ENCODE results near the gene RIMS4.

Gene RIMS4

DNA sequence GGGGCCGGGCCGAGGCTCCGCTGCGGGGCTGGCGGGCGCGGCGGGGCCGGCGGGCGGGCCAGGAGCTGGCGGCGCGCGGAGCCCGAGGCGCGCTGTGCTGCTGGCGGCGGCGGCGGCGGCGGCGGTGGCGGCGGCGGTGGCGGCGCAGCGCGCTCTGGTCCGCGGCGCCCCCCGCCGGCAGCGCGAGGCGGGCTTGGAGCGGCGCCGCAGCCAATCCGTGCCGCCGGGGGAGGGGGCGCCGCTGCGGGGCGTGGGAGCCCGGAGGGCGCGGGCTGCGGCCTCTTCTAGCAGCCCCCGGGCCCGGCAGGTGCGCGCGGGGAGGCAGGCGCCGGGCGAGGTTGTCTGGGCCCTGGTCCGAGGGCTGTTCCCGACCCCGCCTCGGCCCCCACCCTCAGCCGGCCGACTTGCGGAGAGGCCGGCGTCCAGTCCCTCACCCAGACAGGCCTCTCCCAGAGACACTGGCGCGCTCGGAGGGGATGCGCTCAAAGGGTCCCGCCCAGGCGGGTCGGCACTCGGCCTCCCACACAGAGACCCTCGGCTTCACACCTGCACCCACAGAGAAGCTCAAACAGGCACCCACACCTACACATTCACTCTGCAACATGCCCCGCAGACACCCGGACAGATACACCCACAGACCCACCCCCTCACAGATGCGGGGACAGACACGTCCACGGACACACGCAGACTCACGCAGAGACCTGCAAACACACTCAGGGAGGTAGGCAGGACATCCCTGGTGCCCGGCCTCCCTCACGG, at the start of gene RIMS4:
Gene RIMS4, minus strand, starts transcription at position 156 of the 759 bp plus-strand sequence. CDS start 275 bp downstream, outside the sequence.
- no peak for DNase-seq

DNA sequence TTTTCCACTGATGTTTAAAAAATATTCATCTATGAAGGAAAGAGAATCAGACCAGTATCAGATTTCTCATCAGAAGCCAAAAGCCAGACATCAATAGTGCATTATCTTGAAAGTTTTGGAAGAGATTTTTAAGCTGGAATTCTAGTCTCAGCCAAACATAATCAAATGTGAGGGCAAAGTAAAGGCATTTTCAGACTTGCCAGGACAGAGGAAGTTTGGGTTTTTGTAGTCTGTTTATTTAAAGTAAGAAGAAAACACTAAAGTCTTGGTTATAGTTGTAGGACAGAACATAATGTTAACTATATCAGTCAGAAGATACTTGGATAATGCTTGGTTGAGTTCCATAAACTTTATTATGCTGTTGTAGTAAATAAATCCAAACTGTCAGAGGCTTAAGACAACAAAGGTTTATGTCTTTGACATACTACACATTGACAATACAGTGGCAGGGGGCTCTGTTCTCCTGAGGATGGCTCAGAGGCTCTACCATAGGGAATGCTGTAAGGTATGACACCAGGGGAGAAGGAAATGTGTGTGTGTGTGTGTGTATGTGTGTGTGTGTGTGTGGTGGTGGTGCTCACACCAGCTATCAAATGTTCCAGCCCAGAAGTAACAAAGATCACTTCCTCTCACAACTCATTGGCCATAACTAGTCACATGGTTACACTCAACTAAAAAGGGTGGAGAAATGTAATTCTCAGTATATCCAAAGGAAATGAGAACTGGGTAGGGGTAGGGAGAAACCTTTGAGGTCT, 48.4 kb upstream of the RIMS4 start:
- peak; percentile 22 for DNase-seq

DNA sequence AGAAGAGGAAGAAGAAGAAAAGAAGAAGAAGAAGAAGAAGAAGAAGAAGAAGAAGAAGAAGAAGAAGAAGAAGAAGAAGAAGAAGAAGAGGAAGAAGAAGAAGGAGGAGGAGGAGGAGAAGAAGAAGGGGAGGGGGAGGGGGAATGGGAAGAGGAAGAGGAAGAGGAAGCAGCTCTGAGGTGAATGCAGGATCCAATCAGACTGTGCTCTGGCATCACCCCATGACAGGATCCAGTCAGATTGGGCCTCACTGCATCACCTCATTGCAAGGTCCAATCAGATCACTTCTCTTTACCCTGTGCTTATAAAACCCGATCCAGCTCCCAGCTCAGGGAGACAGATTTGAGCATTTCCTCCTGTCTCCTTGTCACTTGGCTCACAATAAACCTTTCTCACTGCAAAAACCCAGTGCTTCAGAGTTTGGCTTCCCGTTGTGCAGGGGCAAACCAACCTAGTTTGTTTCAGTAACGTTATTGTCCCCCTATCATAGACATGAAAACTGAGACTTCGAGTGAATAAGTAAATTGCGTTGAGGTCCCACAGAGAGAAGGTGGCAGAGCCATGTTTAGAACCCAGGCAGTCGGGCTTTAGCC, 46.6 kb upstream of the RIMS4 start:
- DNase-seq: no peak

DNA sequence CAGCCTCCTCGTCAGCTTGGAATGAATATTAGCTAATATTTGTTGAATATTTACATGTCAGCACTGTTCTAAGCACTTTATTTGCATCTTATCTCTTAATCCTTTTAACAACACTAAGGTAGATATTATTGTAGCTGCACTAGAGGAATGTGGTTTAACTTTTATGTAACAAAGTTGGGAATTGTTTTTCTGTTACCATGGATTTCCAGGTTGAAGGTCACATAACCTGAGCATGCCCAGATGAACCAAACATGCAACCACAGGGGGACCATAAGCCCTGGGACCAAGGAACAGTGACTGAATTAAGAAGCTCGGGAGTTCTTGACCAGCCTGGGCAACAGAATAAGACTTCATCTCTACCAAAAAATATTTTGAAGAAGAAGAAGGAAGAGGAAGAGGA, 46.1 kb upstream of the RIMS4 start:
- no peak for DNase-seq

DNA sequence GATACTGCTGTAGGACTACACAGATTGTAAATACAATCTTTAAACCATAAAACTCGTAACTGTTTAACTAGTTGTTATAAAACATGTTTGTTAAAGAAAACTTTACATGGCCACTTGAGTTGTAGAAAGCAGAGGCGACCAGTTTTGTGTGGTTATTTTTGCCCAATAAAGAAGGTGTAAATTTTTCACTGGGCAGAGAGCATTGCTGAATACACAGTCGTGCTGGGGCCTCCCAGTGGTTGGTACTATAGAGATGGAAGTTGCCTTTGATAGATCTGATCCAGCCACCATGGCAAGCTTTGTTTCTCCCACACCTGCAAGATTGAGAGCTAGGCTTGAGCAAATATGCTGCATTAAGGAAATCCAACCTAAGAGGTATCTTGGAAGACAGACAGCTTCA, 41.2 kb upstream of the RIMS4 start:
- DNase-seq: no peak

DNA sequence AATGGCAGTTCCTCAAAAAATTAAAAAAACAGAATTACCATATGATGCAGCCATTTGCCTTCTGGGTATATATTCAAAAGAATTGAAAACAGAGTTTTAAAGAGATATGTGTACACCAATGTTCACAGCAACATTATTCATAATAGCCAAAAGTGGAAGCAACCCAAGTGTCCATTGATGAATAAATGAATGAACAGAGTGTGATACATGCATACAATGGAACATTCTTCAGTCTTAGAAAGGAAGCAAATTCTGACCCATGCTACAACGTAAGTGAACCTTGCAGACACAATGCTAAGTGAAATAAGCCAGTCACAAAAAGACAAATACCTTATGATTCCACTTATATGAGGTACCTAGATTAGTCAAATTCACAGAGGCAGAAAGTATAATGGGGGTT, 40.5 kb upstream of the RIMS4 start:
- DNase-seq: no peak

DNA sequence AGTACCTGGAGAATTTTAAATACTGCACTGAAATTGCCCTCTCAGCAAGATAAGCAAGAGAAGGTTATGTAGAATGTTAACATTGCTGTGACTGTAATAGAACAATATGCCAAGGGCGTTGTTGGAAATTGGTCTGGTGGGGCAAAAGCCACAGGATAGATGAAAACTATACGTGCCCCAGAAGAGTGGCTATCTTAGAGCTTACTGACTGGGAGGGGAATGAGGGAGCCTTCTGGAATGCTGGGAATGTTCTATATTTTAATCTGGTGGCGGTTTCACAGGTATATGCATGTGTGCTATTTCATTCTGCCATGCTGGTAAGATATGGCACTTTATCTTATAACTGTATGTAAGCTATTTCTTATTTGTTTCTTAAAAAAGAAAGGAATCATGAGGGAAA, 39.9 kb upstream of the RIMS4 start:
- DNase-seq: peak; percentile 39

DNA sequence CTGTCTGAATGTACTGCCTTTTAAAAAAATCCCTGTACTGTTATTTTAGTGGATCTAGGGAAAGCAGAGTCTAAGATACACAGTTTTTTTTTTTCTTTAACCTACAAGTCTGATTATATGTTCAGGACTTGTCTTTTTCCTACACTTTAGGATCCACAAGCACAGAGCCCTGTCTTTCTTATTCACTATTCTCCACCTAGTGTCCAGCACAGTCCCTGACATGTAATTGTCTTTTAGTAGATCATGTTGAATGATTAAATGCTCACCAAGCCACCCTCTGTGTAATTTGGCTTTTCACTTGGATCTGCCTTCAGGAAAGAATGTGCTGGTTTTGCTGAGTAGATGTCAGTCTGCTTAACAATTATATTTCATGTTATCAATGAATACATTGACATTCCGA, 39.4 kb upstream of the RIMS4 start:
- DNase-seq: no peak

DNA sequence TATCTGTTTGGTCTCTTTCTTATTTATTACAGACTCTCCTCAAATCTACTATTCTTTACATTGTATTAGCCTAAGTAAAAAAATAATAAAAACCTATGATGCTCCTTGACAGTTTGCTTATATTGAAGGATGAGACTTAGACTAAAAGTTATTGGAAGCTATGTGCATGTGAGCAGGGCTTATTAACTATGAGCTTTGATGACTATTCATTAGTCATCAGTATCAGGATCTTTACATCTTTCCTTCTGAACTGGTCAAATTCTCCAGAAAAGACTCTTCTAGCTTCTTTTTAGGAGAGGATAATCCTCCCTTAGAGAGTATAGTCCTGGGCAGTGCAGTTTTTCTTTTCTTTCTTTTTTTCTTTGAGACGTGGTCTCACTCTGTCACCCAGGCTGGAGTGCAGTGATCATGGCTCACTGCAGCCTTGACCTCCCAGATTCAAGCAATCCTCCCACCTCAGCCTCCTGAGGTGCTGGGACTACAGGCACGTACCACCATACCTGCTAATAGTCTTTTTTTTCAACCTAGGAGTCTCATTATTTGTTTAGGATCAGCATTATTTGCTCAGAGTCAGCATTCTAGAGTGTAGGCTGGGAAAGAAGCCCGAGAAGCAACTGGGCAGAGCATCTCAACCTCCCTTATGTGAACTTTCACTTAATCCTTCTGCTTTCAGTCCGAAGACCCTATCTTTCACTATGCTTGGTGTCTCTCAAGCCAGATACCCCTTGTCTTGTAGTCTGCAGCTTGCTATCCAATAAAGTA, 38.1 kb upstream of the RIMS4 start:
- DNase-seq: no peak

DNA sequence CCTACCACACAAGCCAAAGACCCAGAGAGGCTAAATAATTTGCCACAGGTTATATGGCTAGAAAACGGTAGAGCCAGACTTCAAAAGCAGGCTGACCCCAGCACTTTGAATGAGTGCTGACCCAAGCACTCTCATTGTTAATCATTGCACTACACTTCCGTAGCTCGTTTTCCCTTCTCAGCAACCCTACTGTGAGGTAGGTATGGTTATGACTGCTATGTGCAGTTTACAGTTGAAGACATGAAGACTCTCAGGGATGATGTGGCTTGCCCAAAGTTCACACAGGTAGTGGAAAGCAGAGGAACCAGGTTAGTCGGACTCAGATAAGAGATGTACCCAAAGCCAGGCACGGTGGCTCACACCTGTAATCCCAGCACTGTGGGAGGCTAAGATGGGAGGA, 33.5 kb upstream of the RIMS4 start:
- DNase-seq: no peak

DNA sequence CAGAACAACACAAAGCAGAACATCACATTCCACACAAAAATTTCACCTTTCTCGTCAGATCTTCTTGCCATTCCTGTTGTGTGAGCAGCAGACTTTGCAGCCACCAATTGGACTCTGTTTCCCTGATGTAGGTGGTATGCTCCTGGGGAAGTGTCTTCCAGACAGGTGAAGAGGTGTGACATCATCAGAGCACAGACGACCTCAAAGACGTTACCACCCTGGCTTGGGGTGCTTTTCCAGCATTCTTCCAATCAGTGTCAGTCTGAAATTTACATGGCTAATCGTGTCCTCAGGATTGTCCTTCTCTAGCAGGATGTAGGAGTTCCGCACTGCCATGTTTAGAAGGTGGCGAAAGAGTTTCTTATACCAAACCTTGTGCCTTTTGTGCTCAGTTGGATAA, 31.6 kb upstream of the RIMS4 start:
- no peak for DNase-seq

DNA sequence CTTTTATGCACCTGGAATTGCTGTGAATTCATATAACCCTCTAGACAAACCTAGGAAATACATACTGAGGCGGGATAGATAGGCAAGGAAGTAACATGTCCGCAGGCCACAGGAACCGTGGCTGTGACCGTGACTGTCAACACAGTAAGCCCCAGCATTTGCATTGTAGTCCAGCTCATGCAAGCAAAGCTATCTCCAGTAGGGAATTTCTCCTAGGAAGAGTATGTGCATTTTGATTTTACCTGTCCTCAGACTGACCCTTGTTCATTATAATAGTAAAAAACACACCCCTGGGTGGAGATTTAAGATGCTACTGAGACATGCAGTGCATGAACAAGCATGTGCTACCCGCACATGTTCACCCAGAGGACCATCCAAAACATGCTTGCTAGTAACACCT, 30.5 kb upstream of the RIMS4 start:
- DNase-seq: no peak

DNA sequence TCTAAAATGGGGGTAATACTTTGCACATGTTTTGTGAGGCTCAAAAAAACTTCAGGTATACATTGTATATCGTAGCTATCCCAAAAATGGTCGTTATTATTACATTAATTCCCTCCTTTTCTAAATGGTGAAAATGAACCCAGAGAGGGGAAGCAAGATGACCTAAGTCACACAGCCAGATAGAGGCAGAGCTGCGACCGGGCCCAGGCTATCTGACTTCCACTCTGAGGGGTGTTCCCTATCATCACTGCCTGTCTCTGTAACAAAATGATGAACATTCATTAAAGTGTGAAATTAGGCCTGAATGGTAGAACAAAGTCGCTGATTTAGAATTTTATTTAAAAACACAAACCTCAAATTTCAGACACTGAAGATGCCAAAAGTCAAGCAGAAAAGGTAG, 29.1 kb upstream of the RIMS4 start:
- DNase-seq: no peak

DNA sequence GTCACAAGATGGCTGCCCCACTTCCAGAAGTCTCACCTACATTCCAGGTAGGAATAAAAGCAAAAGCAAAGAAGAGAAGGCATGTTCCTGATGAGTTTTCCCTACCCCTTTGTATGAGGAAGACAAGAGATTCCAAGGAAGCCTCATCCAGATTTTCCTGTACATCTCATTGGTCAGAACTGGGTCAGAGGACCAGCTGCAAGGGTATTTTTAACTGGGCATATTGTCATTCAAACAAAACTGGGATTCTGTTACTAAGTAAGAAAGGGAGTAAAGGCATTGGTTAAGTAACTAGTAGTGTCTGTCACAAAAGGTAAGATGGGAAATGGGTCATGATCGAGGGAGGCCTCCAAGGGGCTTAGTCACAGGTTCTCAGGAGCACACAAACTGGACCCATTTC, 28.2 kb upstream of the RIMS4 start:
- no peak for DNase-seq

DNA sequence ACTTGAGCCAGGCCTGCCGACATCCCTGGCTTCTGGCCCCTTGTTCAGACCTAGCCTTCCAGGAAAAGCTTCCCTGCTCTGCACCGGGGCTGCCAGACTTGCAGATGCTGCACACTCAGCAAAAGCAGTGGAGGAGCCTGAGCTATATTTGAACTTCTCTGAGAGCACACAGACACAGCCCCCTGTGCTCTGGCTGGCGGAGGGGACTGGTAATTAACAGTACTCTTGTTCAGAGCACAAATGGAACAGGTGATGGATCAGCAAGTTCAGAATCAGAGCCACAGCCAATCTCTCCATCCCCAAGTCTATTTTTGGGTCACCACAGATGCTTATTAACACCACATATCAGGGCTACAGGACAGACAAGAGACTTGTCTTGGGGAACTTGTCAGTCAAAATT, 27.6 kb upstream of the RIMS4 start:
- DNase-seq: no peak

DNA sequence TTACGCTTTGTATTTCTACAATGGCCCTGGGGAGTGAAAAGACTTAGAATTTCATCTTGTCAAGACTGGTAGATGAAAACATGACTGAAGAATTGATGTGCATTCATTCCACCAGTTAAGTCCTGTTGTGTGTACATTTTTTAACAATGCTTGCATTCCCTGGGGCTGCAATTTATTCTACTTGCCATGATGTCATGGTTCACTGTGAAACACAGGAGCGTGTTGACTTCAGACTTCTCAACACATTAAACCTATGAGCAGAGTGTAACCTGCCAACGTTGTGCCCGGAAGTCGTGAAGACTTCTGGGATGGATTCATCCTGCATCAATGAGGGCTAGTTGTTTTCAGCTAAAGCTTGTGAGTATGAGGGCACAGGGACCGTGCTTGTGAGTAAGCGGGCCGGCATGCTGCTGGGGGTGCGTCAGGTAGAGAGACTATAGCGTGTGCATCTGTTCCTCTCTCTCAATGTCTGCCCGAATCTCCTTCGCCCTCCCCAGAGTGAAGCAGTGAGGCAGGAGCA, 26.3 kb upstream of the RIMS4 start:
- no peak for DNase-seq

DNA sequence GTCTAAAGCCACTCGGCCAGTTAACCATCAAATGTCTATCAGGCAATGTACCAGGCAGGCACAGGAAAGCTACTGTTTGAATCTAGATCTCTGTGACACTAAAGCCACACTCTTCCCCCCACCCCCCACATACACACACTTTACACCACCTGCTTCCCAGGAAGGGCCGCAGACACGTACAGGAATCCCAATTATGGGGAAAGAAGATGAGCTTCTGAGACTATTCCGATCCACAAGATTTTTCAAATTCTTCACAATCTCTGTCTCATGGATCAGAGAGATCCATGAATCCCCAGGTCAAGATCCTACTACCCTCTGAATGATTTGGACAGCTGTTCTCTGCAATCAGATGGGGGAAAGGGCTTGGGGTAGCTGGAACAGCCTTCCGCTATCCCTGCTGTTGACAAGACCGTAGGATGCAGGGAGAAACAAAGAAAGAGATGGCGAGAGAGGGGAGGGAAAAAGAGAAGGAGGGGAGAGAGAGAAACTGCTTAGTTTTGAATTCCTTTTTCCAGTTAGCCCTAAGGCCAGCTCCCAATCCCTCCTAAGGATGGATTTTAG, 25.4 kb upstream of the RIMS4 start:
- DNase-seq: no peak

DNA sequence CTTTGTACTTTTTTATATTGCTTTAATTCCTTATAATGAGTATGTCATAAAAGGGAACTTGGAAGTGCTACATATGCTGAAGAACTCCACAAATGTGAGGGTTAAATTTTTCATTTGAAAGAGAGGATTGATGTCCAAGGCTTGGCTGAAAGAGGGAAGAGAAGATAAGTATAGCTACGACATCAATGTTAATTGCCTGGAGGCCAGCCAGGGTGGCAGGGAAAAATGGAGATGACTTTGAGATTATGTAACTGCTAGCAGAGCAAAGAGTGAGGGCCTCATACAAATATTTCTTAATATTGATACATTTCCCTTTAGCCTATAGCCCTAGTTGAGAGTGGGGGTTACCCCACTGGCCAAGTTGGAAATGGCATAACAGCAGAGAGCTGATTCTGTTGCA, 24.8 kb upstream of the RIMS4 start:
- no peak for DNase-seq

DNA sequence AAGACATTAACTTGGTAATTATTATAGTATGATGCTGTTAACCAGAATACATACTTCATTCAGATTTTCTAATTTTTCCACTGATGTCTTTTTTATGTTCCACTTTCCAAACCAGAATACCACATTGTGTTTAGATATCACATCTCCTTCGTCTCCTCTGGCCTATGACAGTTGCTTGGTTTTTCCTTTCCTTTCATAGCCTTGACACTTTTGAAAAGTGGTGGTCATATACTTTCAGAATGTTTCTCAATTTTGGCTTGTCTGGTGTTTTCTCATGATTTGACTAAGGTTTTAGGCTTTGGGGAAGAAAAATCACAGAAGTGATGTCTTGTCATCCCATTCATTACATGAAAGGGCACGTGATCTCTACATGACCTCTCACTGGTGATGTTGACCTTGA, 24.3 kb upstream of the RIMS4 start:
- no peak for DNase-seq

DNA sequence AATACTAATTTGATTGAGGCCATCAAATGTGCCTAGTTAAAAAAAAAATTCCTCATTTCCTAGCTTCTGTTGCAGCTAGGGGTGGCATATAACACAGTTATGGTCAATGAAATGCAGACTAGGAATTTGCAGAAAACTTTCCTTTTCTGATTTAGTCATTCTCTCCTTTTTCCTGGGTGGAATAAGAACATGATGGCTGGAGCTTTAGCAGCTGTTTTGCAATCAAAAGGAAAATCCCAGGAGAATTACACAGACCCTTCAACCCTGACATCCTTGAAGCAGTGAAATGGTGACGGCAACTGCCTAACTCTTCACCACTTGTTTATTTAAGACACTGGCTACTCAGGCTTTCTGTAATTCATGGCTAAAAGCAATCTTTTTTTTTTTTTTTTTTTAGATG, 23.1 kb upstream of the RIMS4 start:
- DNase-seq: no peak

DNA sequence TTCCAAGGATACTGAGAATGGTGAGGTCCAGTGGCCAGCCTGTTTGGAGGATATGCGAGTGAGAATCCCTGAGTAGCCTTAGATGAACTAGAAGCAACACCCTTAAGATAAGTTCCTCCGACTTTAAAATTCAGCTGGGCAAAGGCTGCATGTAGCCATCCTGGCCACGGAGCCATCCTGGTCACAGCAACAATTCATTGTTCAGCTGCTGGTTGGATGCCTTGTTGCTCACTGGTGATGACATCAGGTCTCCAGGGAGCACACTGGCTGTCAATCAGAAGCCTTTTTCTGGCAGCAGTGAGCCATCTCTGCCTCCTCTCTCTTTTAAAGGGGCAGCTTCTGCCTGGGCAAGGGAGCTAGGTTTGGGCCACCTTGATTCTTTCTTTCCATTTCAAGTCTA, 22.4 kb upstream of the RIMS4 start:
- DNase-seq: peak; percentile 47

DNA sequence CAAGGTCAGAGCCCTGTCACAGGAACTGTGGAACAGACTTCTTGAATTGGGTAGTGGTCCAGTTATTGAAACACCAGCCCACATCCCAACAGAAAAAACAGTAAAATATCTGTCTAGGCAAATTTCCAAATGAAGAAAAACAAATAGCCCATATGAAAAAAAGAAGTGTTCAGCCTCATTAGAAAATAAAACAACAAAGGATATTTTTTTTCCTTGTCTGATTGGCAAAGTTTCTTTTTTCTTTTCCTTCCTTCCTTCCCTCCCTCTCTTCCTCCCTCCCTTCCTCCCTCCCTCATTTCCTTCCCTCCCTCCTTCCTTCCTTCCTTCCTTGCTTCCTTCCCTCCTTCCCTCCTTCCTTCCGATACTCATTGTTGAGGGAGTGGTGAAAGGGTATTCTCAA, 20.6 kb upstream of the RIMS4 start:
- no peak for DNase-seq

DNA sequence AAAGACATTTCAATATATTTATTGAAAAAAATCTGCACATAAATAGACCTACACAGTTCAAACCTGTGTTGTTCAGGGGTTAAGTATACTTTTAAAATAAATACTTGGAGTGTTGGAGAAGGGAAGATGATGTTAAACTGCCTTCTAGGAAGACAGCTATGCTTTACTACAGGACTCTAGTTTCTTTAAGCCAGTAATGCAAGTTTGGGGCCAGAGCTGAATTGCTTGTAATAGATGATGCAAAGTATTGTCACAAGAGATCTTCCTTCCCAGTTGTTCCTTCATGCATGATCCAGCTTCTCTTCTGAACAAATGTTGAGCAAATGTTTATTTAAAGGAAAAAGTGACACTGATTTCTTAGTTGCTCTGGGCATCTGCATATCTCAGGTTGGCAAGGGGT, 20.2 kb upstream of the RIMS4 start:
- no peak for DNase-seq
